ENCODE results near the gene HMG20A.

GRCh38 chr15:77504306-77504705 lies 83.6 kb downstream of the HMG20A start:
- TF ChIP-seq, protein P1, sequence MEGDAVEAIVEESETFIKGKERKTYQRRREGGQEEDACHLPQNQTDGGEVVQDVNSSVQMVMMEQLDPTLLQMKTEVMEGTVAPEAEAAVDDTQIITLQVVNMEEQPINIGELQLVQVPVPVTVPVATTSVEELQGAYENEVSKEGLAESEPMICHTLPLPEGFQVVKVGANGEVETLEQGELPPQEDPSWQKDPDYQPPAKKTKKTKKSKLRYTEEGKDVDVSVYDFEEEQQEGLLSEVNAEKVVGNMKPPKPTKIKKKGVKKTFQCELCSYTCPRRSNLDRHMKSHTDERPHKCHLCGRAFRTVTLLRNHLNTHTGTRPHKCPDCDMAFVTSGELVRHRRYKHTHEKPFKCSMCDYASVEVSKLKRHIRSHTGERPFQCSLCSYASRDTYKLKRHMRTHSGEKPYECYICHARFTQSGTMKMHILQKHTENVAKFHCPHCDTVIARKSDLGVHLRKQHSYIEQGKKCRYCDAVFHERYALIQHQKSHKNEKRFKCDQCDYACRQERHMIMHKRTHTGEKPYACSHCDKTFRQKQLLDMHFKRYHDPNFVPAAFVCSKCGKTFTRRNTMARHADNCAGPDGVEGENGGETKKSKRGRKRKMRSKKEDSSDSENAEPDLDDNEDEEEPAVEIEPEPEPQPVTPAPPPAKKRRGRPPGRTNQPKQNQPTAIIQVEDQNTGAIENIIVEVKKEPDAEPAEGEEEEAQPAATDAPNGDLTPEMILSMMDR (IDR thresholded peaks at IDR 0.05) = no peak
- no peak for TF ChIP-seq POLR2A (IDR thresholded peaks at IDR 0.05)

Measured in Peyer's patch (tissue), 4 donors.